GM12878 (cell line): ENCODE results near the gene ALDH1A1. TPM values are rescaled to one million over a fixed set of nuclear protein-coding genes. Genes with fewer than 3 reads are reported as not detected.

Experiments used
- ATAC-seq: fragments of 200-7000 bp; cut with Tn5 transposase; 3 replicates; pipeline ENCODE4 v1.9.1; 2020; ENCODE audit warnings: mild to moderate bottlenecking, moderate library complexity
- BruUV-seq: library from RNA; stranded (reverse); fragments of 400-500 nt; replicated peaks from 2 replicates; lab custom pipeline; 2021; lab: Mats Ljungman, UMichigan
- CTCF ChIA-PET: fragments of 300-600 bp; sonication (Branson Sonifier 250); formaldehyde crosslinking; extraction: SDS; loops from one replicate; lab custom pipeline; 2021; ENCODE audit warnings: inconsistent platforms; lab: Yijun Ruan, JAX
- POLR2A ChIA-PET: fragments of 350-600 bp; formaldehyde crosslinking; extraction: SDS; loops from one replicate; lab custom pipeline; 2021; ENCODE audit warnings: inconsistent platforms; lab: Charles Lee
- RAD21 ChIA-PET: fragments of 300-600 bp; sonication (Branson Sonifier 250); formaldehyde crosslinking; loops from one replicate; lab custom pipeline; 2023; ENCODE audit warnings: antibody characterized with exemption; ENCODE audit not compliant: unreplicated experiment; lab: Charles Lee
- SMC1A ChIA-PET: fragments of 300-600 bp; sonication (Branson Sonifier 250); formaldehyde crosslinking; loops from one replicate; lab custom pipeline; 2023; ENCODE audit not compliant: unreplicated experiment, uncharacterized antibody; lab: Charles Lee
- DNase-seq: peaks from one replicate; pipeline ENCODE4 v3.0.0-alpha.2; 2011; ENCODE audit warnings: low read depth, low spot score
- FAIRE-seq: peaks from 3 replicates; lab custom pipeline; 2011; peaks lifted over from hg19 to GRCh38; lab: Jason Lieb, UNC
- H2AFZ ChIP-seq: 2 replicates; pipeline ENCODE4 v1.6.0; 2011; ENCODE audit warnings: low read depth, low read length, control low read depth; ENCODE audit not compliant: control insufficient read depth
- H3K27ac ChIP-seq: 2 replicates; pipeline ENCODE4 v1.5.1; 2011; ENCODE audit warnings: control low read depth; ENCODE audit not compliant: control insufficient read depth, insufficient read depth
- H3K27me3 ChIP-seq, 2 experiments: replicated peaks in 1 of 2; 2 replicates each; pipeline versions ENCODE4 v1.6.0 to v1.6.1; 2011; ENCODE audit warnings: low read length in 1 of 2; ENCODE audit not compliant: control insufficient read depth in 2 of 2, insufficient read depth in 2 of 2
- H3K36me3 ChIP-seq, 2 experiments: 2 replicates each; pipeline ENCODE4 v1.5.1; 2011; ENCODE audit warnings: low read length in 1 of 2; ENCODE audit not compliant: control insufficient read depth in 2 of 2, insufficient read depth in 2 of 2
- H3K4me1 ChIP-seq: 2 replicates; pipeline ENCODE4 v1.6.1; 2011; ENCODE audit warnings: mild to moderate bottlenecking, low read length, moderate library complexity, mixed read lengths; ENCODE audit not compliant: control insufficient read depth, insufficient read depth
- H3K4me2 ChIP-seq: 2 replicates; pipeline ENCODE4 v1.6.0; 2011; ENCODE audit warnings: control low read depth; ENCODE audit not compliant: control insufficient read depth, insufficient read depth
- H3K4me3 ChIP-seq: fragments of 200-600 bp; sonication (generic); 2 replicates; pipeline ENCODE4 v1.5.1; 2016
- H3K79me2 ChIP-seq: 2 replicates; pipeline ENCODE4 v1.6.0; 2011; ENCODE audit warnings: low read length; ENCODE audit not compliant: control insufficient read depth, insufficient read depth
- H3K9ac ChIP-seq: 2 replicates; pipeline ENCODE4 v1.8.0; 2011; ENCODE audit warnings: low read length, control low read depth, mixed read lengths; ENCODE audit not compliant: control insufficient read depth, insufficient read depth
- H3K9me3 ChIP-seq: replicated peaks from 3 replicates; pipeline ENCODE4 v1.5.1; 2011; ENCODE audit warnings: mild to moderate bottlenecking, low read length; ENCODE audit not compliant: control insufficient read depth, insufficient read depth
- H4K20me1 ChIP-seq: 2 replicates; pipeline ENCODE4 v1.6.0; 2011; ENCODE audit not compliant: control insufficient read depth, insufficient read depth
- BACH1 ChIP-seq: fragments of 450-650 bp; IDR thresholded peaks from 2 replicates; pipeline ENCODE4 v1.6.1; 2017; ENCODE audit warnings: mild to moderate bottlenecking, borderline replicate concordance
- HDAC2 ChIP-seq: fragments of 200-600 bp; sonication (generic); IDR thresholded peaks from 2 replicates; pipeline ENCODE4 v1.6.1; 2017
- MAX ChIP-seq: IDR thresholded peaks from 2 replicates; pipeline ENCODE4 v1.6.1; 2012; ENCODE audit warnings: low read depth, low read length, improper control_type of control experiment
- MTA3 ChIP-seq: IDR thresholded peaks from 2 replicates; pipeline ENCODE4 v1.6.1; 2012; ENCODE audit warnings: low read length, inconsistent platforms, borderline replicate concordance
- PAX5 ChIP-seq: IDR thresholded peaks from 2 replicates; pipeline ENCODE4 v1.6.1; 2011; ENCODE audit warnings: low read depth, low read length, borderline replicate concordance
- SMAD5 ChIP-seq: IDR thresholded peaks from 2 replicates; pipeline ENCODE4 v1.6.1; 2016; ENCODE audit warnings: antibody characterized with exemption, low read depth
- YY1 ChIP-seq: IDR thresholded peaks from 2 replicates; pipeline ENCODE4 v1.6.1; 2011; ENCODE audit warnings: low read depth, mild to moderate bottlenecking, low read length
- WGBS: methylation state at CpG from one replicate; pipeline ENCODE4 v1.1.6; 2016; ENCODE audit warnings: low lambda C conversion rate; ENCODE audit not compliant: insufficient replicate concordance, insufficient coverage; ENCODE audit errors: missing lambda C conversion rate; 5-methylcytosine and 5-hydroxymethylcytosine counted together
- in situ Hi-C: fragments of 300-500 bp; cut with MboI; formaldehyde crosslinking; loops from 9 replicates; pipeline ENCODE4 v1.14.3; 2018; ENCODE audit warnings: mixed read lengths
- intact Hi-C: fragments of 100-400 bp; cut with micrococcal nuclease; formaldehyde crosslinking; loops from one replicate; pipeline ENCODE4 v1.14.2; 2022; ENCODE audit not compliant: unreplicated experiment
- polyA plus RNA-seq, 11 experiments: library from polyadenylated mRNA; depleted of rRNA in 4 of 11; unstranded in 6 of 11; stranded (reverse) in 5 of 11; fragments of >200 nt; fragmentation: Nextera tagmentation in 4 of 11; fragmentation: Illumina TruSeq in 1 of 11; extraction: Ambion mirVana in 4 of 11; extraction: Trizol in 1 of 11; gene quantifications; 1 replicate in 1 of 11; 2 replicates in 10 of 11; pipeline versions ENCODE4 v1.2.1 to v1.2.3, GENCODE V29; 2011 to 2016; ENCODE audit warnings: inconsistent platforms in 2 of 11, missing spikeins in 2 of 11, low read depth in 1 of 11
- total RNA-seq, 4 experiments: library from RNA; depleted of rRNA in 3 of 4; stranded (reverse); fragments of >200 nt in 3 of 4; fragmentation: Illumina TruSeq in 1 of 4; extraction: Trizol in 1 of 4; gene quantifications; 2 replicates each; pipeline versions ENCODE4 v1.2.1 to v1.2.3, GENCODE V29; 2013 to 2021
- TF ChIP-seq, protein P1 (sequence below): fragments of 450-650 bp; IDR thresholded peaks from 2 replicates; pipeline ENCODE4 v1.6.1; 2017; ENCODE audit warnings: low read depth, mild to moderate bottlenecking, moderate library complexity

The ALDH1A1 gene
- total and polyA plus RNA-seq, 10 of the 15 experiments (the other 5 are each of a cell fraction or from before 2014, with no cell fraction given), result 0.03 to 0.54 TPM; not detected in 8

GRCh38 chr9:72979405-72980100 lies 26.7 kb upstream of the ALDH1A1 start (continued):
- TF ChIP-seq, protein P1, sequence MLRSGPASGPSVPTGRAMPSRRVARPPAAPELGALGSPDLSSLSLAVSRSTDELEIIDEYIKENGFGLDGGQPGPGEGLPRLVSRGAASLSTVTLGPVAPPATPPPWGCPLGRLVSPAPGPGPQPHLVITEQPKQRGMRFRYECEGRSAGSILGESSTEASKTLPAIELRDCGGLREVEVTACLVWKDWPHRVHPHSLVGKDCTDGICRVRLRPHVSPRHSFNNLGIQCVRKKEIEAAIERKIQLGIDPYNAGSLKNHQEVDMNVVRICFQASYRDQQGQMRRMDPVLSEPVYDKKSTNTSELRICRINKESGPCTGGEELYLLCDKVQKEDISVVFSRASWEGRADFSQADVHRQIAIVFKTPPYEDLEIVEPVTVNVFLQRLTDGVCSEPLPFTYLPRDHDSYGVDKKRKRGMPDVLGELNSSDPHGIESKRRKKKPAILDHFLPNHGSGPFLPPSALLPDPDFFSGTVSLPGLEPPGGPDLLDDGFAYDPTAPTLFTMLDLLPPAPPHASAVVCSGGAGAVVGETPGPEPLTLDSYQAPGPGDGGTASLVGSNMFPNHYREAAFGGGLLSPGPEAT, result no peak
- TF ChIP-seq SMAD5 (no peak), MTA3 (no peak), BACH1 (no peak), YY1 (no peak)

GRCh38 chr9:72978744-72979143 lies 25.9 kb upstream of the ALDH1A1 start:
- Histone ChIP-seq H3K79me2 (no peaks in the 10 kb centered on the region), H3K27me3 (no peaks in the 10 kb centered on the region), H3K4me2 (no peak overlapping the region), H3K27ac (no peak overlapping the region), H3K4me3 (no peak overlapping the region), H3K9ac (no peak overlapping the region), H3K9me3 (no peaks in the 10 kb centered on the region), H3K4me1 (no peaks in the 10 kb centered on the region), H2AFZ (no peak overlapping the region), H4K20me1 (no peaks in the 10 kb centered on the region), H3K36me3 (no peaks in the 10 kb centered on the region)
- DNase-seq (no peak), FAIRE-seq (no peak), ATAC-seq (no peak)
- no TSS peak for BruUV-seq
- intact Hi-C loops (no loop called here), in situ Hi-C loops (no loop called here)
- TF ChIP-seq MAX (no peak), HDAC2 (no peak), PAX5 (no peak)
- ChIA-PET RAD21 (no interaction called here), CTCF (interaction anchor here (1.5 kb wide), 1 partner anchor 107 kb away, joined by 3 read pairs; no protein-coding TSS in a partner anchor), POLR2A (no interaction called here), SMC1A (no interaction called here)
- WGBS, result 0% methylated on average over 1 of the region's 1 CpG
